DMS114 treated with DMSO at 0.1 percent for 48 hours (cell line): ENCODE data around the gene CDH13.

Experiments used
- DNase-seq: peaks from one replicate; lab custom pipeline; 2025; ENCODE audit not compliant: unreplicated experiment; lab: John Stamatoyannopoulos, UW

The CDH13 gene

DNA sequence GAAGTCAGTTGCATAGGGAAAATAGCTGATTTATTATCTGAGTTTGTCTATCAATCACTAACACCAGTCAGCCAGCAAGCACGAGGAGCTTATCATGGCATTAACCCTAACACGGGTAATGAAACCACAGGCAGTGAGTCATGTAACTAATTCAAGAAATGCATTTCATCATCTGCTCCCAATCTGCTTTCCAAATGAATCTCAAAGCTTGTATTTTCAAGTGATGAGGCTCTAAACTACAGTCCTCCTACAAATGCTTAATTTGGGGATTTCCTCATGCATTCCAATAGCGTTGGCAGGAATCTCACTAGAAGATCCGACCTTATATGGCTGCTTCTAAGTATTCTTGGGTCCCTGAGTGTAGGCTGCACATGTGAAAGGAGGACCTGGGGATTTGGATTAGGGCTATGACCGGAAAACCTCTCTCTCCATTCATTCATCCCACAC is 1062.6 kb downstream of the CDH13 start:
- no peak for DNase-seq

DNA sequence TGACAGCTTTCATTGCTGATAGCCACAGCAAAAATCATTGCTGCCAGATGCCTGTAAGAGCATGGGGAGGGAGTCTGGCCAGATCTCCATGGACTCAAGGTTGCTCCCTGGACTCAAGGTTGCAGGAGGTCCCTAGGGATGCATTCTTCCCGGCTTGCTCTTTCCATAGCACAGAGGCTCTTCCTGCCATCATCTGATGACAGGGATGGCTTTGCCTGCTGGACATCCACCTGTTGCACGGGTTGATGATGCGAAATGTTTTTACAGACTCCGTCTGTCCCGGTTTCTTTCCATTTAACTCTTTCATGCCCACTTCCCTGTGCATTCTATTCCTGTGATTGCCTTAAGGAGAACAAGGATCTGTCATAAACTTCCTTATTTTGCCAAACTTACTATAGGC is 1065.5 kb downstream of the CDH13 start:
- DNase-seq: no peak

DNA sequence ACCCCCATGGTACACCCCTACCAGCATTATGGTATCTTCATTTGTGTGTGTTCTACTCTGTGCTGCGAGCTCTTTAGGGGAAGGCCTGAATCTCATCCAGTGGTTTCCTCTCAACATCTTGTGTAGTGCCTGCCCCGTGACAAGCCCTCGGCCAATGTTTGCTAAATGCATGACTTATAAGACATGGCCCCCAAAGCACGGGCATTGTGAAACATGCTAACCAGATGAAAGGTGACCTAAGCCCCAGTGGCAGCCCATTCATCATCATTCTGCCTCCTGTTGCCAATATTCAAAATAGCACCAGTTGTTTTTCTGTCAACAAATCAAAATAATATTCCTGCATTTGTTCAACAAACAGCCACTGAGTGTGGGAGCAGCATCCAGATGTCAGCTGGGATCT is 1072.2 kb downstream of the CDH13 start:
- no peak for DNase-seq

DNA sequence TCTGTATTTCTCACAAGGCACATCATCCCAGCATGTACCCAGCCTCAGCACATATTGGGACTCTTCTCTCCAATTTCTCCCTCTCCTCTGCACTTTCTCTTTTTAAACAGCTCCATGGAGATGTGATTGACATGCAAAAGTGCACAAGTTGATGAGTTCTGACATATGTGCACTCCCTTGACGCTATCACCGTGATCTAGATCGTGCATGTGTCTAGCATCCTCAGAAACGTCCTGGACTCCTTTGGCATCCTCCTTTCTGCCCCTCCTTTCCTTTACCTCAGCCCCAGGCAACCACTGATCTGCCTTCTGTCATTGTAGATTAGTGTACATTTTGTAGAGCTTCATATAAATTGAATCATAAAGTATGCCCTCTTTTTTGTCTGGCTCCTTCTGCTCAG is 1073.0 kb downstream of the CDH13 start:
- DNase-seq: no peak

DNA sequence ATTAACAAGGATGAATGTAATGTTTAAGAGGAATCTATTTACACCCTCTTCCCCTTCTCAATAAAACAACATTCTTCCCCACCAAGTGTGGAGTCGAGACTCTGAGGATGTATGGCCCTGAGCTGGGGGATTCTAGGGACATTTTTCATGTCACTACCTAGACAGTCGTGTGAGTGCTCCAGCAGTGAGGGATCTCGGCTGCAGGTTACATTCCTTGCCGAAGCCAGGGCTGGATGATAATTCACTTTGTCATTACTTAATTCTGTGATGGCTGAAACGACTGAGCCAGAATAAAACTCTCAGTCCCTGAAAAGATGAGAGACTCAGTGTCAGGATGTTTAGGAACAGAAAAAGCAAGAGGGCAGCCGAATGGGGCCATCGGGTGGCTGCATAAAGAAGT is 1074.1 kb downstream of the CDH13 start:
- no peak for DNase-seq

DNA sequence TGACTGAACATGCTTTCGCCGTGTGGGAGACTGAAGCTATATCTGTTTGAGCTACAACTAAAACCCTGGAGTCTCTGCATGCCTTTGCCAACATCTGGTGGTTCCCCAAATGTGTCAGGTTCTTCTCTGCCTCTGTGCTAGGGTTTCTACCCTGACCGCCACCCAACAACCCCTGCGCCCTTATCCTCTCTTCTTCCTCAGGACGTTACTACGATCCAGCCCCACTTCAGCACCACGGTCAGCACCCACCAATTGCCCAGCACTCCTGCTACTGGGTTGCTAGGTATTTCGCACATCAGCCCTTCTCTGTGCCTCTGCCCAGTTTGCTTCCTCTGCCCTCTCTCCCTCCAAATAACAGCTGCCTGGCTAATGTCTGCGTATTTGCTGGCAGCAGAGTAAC is 1074.7 kb downstream of the CDH13 start:
- no peak for DNase-seq

DNA sequence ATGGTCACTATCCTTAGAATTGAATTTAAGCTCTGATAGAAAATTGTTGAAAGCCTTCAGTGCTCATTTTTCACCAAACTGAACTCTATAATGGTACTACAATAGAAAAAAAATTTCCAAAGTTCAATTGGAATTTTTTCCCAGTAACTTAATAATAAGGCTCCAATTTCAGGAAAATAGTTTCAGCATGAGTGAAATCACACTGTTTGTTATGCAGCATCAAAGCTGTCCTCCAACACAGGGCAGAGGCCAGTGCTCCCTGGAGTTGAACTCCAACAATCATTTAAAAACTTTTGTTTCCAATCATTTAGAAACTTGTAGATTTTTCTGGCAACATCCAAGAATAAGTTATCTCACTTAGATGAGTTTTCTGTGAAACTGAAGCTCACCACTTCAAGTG is 1077.9 kb downstream of the CDH13 start:
- DNase-seq: no peak

DNA sequence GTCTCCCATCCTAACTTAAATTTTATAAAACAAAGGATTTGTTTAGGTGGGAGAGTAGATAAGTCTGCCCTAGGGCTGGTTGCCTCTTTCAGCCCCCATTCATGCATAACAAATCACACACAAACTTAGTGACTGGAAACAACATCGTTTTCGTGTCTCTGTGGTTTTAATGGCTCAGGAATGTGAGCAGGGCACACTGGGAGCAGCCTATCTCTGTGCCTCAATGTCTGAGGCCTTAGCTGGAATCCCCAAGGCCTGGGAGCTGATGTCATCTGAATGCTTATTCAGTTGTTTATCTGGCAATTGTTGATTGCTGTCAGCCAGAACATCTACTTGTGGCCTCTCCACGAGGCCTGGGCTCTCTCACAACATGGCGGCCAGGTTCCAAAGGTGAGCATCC is 1079.1 kb downstream of the CDH13 start:
- DNase-seq: no peak

DNA sequence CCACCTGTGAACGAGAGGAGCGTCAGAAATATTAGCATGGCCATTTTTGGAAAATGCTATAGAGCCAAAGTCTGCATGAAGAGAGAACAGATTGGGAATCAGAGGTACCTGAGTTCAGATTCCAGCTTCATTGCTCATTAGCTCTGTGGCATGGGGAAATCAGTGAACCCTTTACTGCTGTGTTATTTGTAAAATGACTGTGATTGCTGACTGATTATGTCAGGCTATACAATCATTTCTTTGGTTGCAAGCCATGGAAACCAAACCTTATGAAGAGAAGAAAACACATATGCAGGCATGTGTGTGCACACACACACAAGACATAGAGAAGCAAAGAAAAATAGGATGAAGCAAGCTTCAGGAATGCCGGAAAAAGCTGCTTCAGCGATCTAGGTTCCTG is 1079.6 kb downstream of the CDH13 start:
- DNase-seq: no peak

DNA sequence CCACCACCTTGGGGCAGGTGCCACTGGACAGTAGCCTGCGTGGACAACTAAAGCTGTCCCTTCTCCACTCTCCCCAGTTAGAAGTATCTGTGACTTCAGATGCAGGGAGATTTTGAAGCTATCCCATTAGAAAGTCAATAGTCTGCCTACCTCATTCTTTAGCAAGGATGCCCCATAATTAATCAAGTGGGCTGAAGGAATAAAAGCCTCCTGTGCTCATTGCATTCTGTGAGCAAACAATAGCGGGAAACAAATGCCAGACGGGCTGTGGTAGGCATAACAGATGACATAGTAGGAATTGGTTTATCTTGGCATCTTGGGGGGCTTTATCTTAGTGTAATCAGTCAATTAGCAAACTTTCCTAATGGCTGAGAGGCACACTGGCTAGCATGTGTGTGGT is 1084.3 kb downstream of the CDH13 start:
- no peak for DNase-seq

DNA sequence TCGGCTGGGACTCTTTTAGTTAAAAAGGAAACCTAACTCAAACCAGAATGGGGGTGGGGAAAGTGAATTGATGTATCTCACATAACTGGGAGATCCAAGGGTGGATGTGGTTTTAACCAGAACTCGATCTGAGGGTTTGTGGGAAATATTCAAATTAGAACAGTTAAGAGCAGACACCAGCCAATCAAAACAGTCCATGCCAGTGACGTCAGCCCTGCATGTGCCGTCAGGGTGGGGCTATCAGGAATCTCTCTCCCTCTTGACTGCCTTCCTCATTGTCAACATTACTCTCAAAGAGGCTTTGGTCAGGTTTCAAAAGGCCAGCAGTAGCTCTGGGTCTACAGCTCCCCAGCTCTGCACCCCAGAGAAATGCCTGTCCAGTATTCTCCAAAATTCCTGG is 1086.8 kb downstream of the CDH13 start:
- DNase-seq: no peak

DNA sequence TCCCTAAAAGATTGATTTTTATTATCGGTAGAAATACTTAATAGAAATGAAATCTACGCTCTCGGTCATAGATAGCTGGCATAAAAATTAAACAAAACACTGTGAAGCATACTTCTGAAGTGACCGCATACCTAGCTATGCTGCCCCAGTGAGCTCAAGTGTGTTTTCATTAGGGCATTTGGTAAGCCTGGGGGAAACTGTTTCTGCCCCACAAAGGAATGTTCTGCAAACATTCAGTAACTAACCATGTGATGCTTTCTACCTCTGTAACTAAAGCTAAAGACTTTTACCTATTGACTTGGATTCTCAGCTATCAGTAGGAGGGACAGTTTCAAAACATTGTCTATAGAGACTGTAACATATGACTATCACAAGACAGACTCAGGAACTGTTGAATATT is 1087.5 kb downstream of the CDH13 start:
- no peak for DNase-seq

DNA sequence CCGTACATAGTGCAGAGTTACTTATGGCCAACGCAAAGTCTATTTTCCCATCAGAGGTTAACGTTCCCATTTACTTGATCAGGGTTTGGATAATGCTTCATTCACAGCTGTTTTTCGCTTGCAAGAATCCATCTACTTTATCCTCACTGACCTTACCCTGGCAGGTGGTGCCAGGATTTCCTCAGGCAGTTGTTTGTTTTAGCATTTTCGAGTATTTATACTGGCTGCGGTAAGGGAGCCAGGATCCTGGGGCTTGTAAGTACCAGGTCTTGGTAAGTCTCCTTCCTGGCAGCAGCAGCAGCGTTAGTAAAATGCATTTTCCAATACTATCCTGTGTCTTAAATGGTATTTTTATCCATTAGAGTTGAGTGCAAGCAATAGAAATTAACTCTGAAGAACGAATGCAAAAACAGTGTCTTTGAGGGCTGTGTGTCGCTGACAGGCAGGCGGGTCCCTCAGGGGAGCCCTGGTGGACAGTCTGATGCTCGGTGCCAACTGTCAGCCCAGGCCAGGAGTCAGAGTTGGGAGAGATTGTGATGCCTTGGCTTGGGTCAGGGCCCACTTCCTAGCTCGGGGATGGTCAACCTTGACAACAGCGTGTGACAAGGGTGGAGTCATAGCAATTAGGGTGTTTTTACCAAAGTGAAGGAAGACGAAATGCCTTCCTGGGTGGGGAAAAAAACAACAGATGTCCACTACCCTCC is 1088.6 kb downstream of the CDH13 start:
- DNase-seq: no peak

DNA sequence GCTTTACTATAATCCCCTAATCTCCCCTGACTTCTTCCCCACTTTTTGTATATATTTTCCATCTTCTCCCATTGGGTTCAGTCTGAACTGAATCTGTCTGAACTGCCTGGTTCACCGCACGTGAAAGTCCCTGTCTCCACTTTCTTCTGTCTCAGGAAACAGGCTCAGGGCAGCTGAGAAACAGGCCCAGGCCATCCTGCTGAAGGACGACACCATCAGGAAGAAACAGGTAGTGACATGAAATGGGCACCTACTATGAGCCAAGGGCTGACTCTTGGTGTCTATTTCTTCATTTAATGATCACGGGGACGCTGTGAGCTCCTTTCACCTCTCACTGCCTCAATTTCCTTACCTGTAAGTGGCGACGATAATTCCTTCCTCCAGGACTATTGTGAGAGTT is 1090.5 kb downstream of the CDH13 start:
- no peak for DNase-seq

DNA sequence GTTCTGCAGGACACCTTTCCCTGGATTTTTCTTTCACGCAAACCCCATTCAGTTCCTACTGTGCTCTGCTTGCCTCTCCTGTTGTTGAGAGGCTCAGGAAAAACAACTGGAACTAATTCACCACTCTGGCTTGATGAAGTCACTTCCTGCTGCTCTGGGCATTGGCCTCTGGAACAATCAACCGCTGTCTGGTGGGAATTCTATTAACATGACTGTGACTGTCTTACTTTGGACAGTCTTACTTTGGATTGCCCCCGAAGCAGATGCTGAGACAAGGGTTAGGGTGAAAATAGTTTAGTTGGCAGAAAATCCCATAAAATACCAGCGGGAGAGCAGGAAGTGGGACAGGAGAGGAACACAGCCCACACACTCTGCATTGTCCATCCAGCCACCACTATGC is 1091.0 kb downstream of the CDH13 start:
- DNase-seq: no peak

DNA sequence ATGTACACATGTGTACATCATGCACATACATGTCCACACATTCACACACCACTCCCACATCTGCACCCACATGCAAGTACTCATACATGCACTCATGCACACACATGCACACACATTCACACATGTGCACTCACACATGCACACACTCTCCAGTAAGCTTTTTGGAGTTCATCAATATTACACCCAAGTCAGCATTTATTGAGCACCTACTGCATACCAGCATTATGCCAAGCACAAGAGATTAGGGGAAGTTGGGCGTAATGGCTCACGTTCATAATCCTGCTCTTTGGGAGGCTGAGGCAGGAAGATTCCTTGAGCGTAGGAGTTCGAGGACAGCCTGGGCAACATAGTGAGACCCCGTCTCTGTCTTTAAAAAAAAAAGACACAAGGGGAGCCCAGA is 1093.4 kb downstream of the CDH13 start:
- DNase-seq: no peak

DNA sequence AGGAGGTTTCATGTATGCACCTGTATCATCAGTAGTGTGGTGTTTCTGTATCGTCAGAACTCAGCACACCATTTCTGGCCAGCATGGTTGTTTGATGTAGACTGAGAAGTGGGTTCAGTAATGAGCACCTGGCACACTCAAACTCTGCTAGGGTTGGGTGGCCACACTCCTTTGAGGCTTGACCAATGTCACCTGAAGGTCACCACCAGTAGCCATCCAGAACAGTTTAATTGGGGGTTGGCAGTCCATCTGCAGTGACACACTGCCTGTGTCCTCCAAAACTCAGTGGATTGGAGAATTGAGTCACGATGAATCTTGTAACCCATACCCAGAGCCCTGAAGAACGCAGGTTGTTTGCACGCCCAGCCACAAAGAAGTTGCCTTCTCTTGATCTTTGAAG is 1094.2 kb downstream of the CDH13 start:
- no peak for DNase-seq

DNA sequence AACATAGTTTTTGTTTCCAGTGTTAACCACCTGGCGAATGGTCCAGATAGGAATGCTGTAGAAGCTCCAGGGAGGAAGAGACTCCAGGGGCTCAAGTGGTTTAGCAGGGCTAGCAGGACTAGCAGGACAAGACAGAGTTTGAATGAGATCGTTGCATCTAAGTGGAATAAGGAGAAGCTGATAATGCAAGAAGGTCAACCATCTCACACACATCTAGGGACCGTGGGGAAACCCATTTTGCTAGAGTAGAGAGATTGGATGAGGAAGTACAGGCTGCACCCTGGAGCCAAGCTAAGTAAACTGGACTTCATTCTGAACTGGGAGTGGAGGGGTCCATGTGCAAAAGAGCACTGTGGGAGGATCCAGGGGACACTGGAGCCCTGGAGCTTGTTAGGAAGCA is 1094.9 kb downstream of the CDH13 start:
- no peak for DNase-seq

DNA sequence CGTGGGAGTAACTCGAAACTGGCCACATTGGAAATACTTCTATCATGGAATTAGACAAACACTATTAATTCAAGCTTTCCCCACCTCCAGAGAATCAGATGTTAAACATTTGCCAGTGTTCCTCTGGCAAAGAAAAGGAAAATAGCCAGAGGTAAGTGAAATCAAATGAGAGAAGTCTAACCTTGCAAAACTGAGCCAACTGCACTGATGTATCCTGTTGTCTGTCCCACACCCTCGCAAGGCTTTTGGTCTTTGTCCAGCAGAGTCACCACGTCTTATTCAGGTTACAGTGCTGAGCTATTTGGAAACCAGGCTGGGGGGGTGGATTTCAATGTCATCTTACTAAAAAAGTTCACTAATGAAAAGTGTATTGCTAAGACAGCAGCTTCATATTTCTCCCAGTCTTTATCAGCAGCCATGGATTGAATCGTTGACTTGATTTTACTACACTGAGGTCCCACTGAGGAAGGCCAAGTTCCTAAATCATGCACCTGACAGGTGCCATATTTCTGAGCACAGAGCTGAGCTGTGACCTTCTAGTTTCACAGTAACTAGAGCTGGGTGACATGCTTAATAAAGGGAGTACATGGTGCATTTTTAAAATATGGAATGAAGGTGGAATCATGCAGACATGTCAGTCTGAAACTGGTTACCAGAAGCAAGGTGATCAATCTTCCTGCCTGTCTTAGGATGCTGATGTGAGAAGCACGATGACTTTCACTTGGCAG is 1095.9 kb downstream of the CDH13 start:
- DNase-seq: no peak

DNA sequence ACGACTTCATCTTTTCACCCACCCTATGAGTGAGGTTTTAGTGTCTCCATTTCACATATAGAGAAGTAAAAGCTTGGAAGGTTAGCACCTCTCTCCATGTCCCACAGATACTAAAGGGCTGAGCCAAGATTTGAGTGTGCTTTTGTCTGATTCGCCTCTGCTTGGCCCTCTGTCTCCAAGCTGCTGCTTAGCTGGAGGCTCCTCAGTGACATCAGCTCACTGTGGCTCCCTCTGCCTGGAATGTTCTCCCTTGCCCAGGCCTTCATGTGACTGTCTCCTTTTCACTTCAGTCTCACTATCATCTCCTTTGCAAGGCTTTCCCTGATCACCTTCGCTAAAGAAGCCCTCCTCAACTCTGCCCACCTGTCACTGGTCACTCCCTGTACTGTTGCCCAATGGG is 1096.5 kb downstream of the CDH13 start:
- no peak for DNase-seq

DNA sequence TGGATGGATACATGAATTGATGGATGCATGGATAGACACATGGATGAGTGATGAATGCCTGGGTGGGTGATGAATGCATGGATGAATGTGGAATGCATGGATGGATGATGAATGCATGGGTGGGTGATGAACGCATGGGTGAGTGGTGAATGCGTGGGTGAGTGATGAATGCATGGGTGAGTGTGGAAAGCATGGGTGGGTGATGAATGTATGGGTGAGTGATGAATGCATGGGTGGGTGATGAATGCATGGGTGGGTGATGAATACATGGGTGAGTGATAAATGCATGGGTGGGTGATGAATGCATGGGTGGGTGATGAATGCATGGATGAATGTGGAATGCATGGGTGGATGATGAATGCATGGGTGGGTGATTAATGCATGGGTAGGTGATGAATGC is 1097.1 kb downstream of the CDH13 start:
- DNase-seq: no peak

DNA sequence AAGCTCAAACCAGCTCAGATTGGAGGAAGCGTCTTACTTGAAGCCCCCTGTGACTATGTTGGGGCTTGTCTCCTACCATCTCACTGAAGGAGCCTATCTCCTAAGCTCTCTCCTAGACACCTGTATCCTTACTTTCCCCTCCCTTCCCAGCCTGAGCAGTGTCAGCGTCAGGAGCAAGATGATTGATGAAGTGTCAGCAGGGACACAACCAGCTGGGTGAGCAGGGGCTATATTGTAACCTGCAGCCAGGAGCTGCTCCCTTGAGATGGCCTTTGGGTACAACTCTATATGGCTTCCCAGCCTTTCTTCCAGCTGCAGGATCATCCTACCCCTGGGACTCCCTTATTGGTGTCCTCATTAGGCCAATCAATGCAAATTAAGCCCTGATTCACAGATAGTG is 1097.8 kb downstream of the CDH13 start:
- DNase-seq: no peak

DNA sequence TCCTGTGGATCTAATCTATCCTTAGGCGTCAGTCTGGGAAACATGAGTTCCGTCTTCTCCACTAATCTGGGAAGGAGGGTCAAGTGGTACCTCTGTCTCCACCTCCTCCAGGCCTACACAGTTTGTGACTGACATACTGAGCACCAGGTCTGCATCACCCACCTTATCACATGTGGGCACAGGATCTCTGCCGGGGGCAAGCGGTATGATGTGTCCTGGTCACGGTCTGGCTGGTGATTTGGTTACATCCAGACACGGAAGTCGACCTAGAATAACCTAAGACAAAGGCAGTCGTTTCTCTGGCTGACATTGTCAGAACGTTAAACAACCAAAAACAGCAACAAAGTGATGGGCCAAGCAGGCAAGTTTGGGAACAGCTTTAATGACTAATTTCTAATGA is 1098.5 kb downstream of the CDH13 start:
- no peak for DNase-seq
